ENCODE measurements around the gene LETM1. TPM values are rescaled to one million over a fixed set of nuclear protein-coding genes. Genes with fewer than 3 reads are reported as not detected.

Gene LETM1
- total RNA-seq, 1 donor from 2014 or later: 37.8 TPM

- DNase-seq (ENCODE audit: low spot score): no peak
- intact Hi-C loops (cut with DNase I): no loop called here
Observed at GRCh38 chr4:1771555-1772305, 84.2 kb downstream of the LETM1 start.

DNA sequence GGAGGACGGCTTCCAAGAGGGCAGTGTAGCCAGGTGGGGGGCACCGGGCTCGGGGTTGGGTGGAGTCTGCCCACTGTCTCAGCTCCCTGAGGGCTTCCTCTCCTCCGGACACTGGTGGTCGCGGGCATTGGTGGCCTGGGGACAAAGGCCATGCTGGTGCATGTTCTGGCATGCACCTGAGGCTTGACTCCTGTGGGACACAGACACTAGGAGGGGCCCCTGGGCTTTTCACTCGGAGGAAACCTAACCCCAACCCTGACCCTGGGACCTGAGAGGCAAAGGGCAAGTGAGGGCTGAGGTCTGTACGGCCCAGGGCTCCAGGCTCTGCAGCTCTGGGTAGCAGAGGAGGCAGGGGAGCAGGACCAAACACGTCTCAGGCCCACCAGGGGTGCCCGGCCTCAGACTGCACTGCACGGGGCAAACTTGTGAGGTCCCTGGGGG is 85.1 kb downstream of the LETM1 start:
- intact Hi-C loops (cut with DNase I): no loop called here
- no peak for DNase-seq (ENCODE audit: low spot score)

GRCh38 chr4:1770245-1770644 is 85.7 kb downstream of the LETM1 start:
- DNase-seq (ENCODE audit: low spot score): no peak
- intact Hi-C loops (cut with DNase I): no loop called here

DNA sequence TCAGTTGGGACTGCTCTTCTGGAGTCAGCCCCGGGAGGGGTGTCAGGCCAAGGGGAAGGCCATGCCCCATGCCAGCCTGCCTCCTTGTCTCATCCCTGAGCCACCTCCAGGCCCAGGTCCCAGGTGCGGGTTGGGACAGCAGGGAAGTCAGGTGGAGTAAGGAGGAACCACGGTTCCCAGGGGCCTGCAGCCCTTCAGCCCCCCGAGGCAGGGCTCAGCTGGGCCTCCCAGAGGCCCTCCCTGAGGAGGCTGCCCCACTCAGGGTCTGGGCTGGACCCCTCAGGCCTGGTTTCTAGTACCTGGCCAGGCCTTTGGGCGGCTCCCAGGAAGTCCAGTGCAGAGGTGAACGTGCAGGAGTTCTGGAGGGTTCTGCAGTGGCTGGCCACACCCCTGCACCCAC is 86.3 kb downstream of the LETM1 start:
- intact Hi-C loops (cut with DNase I): no loop called here
- no peak for DNase-seq (ENCODE audit: low spot score)

DNA sequence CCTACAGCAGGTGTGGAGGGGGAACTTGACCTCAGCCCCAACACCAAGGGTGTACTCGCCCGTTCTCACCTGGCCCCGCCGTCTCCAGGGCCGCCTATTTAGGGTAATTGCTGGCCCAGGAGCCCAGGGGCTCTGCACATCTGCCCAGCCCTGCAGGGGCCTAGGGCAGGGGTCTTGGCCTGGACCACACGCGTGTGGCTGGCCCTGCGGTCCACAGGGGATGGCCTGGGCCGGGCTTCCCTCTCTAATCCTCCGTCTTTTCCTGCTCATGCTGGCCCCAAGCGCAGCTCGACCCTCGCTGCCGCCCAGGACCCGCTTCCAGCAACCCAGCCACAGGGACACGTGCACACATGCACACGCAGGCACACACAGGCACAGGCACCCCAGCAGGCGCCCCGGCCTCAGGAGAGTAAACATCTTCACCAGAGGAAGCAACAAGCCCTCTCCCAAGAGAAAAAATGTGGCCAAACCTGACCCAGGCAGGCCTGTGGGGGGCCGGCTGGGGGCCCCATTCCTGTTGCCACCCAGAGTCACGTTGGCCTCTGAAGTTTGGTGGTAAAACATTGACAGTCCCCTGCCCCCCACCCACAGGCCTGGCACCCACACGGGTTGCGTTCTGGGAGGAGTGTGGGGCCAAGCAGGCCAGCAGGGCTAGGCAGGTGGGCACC is 87.5 kb downstream of the LETM1 start:
- intact Hi-C loops (cut with DNase I): no loop called here
- no peak for DNase-seq (ENCODE audit: low spot score)

- DNase-seq (ENCODE audit: low spot score): no peak
- intact Hi-C loops (cut with DNase I): no loop called here
Observed at GRCh38 chr4:1767770-1768366, 88.1 kb downstream of the LETM1 start.

GRCh38 chr4:1767061-1767769 is 88.7 kb downstream of the LETM1 start:
- DNase-seq (ENCODE audit: low spot score): no peak
- intact Hi-C loops (cut with DNase I): no loop called here

DNA sequence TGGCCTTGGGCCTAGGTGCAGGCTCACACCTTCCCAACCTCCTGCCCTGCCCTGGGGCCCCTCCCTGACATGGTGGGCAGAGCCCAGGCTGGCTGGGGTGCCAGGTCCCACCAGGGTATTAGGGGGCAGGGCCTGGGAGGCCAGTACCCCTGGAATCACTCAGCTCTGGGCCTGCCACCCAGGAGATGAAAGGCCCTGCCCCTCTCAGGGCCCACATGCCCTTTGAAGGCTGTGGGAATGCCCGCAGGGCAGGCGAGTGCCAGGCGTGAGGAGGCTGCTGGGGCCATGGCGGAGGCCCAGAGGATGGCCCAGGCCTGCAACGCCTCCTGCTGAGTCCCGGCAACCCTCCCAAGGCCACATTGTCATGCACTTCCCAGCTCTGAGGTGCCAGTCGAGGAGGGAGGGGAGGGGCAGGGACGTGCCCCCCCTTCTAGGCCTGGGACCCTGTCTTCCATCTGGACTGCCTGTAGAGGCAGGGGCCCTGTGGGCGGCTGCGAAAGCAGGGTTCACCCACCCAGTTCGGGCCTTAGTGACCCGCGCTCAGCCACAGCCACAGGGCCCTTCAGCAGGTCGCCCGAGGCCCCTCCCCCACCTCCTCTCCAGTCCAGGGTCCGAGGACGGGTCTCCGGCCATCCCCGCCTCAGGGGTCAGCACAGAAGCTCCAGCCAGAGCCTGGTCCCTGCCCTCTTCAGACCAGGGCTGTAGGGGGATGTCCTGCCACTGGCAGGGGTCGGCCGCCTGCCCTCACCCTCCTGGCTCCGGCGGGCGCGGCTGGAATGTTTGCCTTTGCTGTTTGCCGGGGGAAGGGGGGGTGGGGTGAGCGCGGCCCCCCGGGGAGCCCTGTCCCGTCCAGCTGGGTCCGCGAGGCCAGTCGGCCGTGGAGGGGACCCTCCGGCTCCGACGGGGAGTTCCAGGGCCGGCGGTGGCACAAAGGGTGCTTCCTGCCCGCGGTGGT is 89.6 kb downstream of the LETM1 start:
- intact Hi-C loops (cut with DNase I): no loop called here
- no peak for DNase-seq (ENCODE audit: low spot score)

- intact Hi-C loops (cut with DNase I): no loop called here
Observed at GRCh38 chr4:1765409-1766072, 90.4 kb downstream of the LETM1 start.

GRCh38 chr4:1764670-1765069 is 91.3 kb downstream of the LETM1 start:
- no peak for DNase-seq (ENCODE audit: low spot score)
- intact Hi-C loops (cut with DNase I): no loop called here

More at GRCh38 chr4:1765409-1766072, 90.4 kb downstream of the LETM1 start:
- DNase-seq (ENCODE audit: low spot score): no peak

- DNase-seq (ENCODE audit: low spot score): no peak
- intact Hi-C loops (cut with DNase I): no loop called here
Observed at GRCh38 chr4:1763550-1764080, 92.3 kb downstream of the LETM1 start.

DNA sequence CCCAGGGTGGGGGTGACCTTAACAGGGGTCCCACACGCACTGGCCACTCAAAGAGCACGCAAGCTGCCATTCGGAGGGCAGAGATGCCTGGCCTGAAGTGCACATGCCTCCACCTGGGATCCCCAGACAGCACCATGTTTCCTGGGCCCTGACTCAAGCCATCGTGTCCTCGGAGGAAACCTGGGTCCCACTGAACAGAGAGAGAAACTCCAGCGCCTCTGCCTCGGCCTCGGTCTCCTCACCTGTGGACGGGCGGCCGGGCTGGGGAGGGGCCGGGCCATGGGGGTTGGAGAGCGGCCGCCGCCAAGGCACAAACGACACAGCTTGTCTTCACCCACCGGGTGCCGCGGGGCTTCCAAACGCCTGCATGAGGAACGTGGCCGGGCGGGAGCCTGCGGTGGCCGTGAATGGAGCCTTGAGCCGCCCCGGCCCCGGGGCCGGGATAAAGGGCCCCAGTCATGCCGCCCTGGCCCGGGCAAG is 92.8 kb downstream of the LETM1 start:
- intact Hi-C loops (cut with DNase I): no loop called here
- no peak for DNase-seq (ENCODE audit: low spot score)

DNA sequence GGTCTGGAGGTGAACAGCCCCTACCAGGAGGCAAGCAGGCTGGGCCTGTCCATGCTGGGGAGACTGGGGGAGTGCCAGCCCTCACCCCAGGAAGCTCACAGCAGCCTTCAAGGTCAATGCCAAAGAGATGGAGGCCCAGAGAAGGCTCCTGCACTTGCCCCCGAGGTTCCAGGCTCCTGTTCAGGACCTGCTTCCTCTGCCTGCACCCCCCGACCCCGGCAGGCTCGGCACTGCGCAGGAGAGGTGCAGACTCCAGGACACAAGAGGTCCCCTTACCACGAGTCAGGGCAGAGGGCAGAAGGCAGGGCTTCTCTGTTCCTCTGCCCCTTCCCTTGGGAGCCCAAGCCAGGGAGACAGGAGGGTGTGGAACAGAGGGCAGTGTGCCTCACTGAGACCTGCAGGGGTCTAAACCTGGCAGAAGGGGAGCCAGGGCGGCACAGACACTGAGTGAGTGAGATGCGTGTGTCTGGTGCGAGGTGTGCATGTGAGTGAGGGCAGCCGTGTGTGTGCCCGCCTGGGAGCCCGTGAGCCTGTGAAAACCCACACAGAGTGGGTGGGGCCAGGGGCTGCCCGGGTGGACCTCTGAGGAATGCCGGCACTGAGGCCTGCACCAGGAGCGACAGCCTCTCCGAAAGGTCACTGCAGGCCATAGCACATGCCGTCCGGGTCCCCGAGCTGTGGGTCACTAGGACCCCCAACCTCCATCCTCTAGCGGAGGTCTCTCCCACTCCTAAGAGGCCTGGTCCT is 93.5 kb downstream of the LETM1 start:
- intact Hi-C loops (cut with DNase I): no loop called here
- no peak for DNase-seq (ENCODE audit: low spot score)

Other genes starting within 250 kb of the LETM1 start
- 1.00 TPM for gene FAM53A, start 171.8 kb downstream of the LETM1 start, total RNA-seq
- gene SLBP, start 143.8 kb downstream of the LETM1 start, total RNA-seq: 12.1 TPM
- 38.1 TPM for gene TMEM129, start 134.8 kb downstream of the LETM1 start, total RNA-seq
- 4.1 TPM for gene TACC3, start 134.6 kb downstream of the LETM1 start, total RNA-seq
- gene FGFR3, start 62.9 kb downstream of the LETM1 start, total RNA-seq: 4.7 TPM
- gene NSD2, start 15.2 kb upstream of the LETM1 start, total RNA-seq: 60.4 TPM
- gene NELFA, start 152.8 kb upstream of the LETM1 start, total RNA-seq: 14.7 TPM
- gene NAT8L, start 203.2 kb upstream of the LETM1 start, total RNA-seq: 1.1 TPM